WTC11 (cell line): Measurements from ENCODE around the gene CRADD. TPM values are rescaled to one million over a fixed set of nuclear protein-coding genes. Genes with fewer than 3 reads are reported as not detected.

ENCODE experiments used
- ATAC-seq: fragments of 200-7000 bp; cut with Tn5 transposase; 2 replicates; pipeline ENCODE4 v1.10.0; 2021; ENCODE audit warnings: mild to moderate bottlenecking, moderate library complexity
- CTCF ChIA-PET: fragments of 300-600 bp; sonication (Branson Sonifier 250); formaldehyde crosslinking; loops from one replicate; lab custom pipeline; 2021; ENCODE audit warnings: antibody characterized with exemption; lab: Charles Lee
- POLR2A ChIA-PET: fragments of 350-600 bp; sonication (Branson Sonifier 250); formaldehyde crosslinking; loops from one replicate; lab custom pipeline; 2021; ENCODE audit warnings: antibody characterized with exemption; lab: Charles Lee
- DNase-seq: peaks from one replicate; pipeline ENCODE4 v3.0.0; 2021; ENCODE audit warnings: low spot score
- H3K27ac Mint-ChIP-seq: 2 replicates; pipeline ENCODE4 v1.8.0; 2021; ENCODE audit warnings: mixed read lengths
- H3K27me3 Mint-ChIP-seq: 2 replicates; pipeline ENCODE4 v1.8.0; 2021; ENCODE audit warnings: low read depth, mild to moderate bottlenecking, moderate library complexity, mixed read lengths
- H3K36me3 Mint-ChIP-seq: 2 replicates; pipeline ENCODE4 v1.8.0; 2021; ENCODE audit warnings: mixed read lengths
- H3K4me1 Mint-ChIP-seq: 2 replicates; pipeline ENCODE4 v1.8.0; 2022; ENCODE audit warnings: mixed read lengths
- H3K4me3 Mint-ChIP-seq: 2 replicates; pipeline ENCODE4 v1.8.0; 2021; ENCODE audit warnings: mild to moderate bottlenecking, moderate library complexity, mixed read lengths
- H3K9me3 Mint-ChIP-seq: 2 replicates; pipeline ENCODE4 v1.8.0; 2021; ENCODE audit warnings: mixed read lengths
- ARID4B ChIP-seq: sonication (generic); formaldehyde crosslinking; IDR thresholded peaks from 2 replicates; pipeline ENCODE4 v1.8.0; 2023; ENCODE audit warnings: missing genetic modification reagents, mild to moderate bottlenecking, borderline replicate concordance
- CBFB ChIP-seq: sonication (generic); formaldehyde crosslinking; IDR thresholded peaks from 2 replicates; pipeline ENCODE4 v1.8.1; 2022; ENCODE audit warnings: mild to moderate bottlenecking, low read depth, missing genetic modification reagents
- ELF4 ChIP-seq: sonication (generic); formaldehyde crosslinking; IDR thresholded peaks from 2 replicates; pipeline ENCODE4 v1.8.1; 2022; ENCODE audit warnings: low read depth, mild to moderate bottlenecking, moderate library complexity, missing genetic modification reagents
- FOXK1 ChIP-seq: sonication (generic); formaldehyde crosslinking; IDR thresholded peaks from 2 replicates; pipeline ENCODE4 v1.8.0; 2022; ENCODE audit warnings: mild to moderate bottlenecking, moderate library complexity, missing genetic modification reagents
- JUN ChIP-seq: sonication (generic); formaldehyde crosslinking; IDR thresholded peaks from 2 replicates; pipeline ENCODE4 v1.8.0; 2023; ENCODE audit warnings: mild to moderate bottlenecking, missing genetic modification reagents
- KAT7 ChIP-seq: sonication (generic); formaldehyde crosslinking; IDR thresholded peaks from 2 replicates; pipeline ENCODE4 v1.8.1; 2023; ENCODE audit warnings: missing genetic modification reagents, mild to moderate bottlenecking, borderline replicate concordance
- NFE2L1 ChIP-seq: sonication (generic); formaldehyde crosslinking; IDR thresholded peaks from 2 replicates; pipeline ENCODE4 v1.8.1; 2023; ENCODE audit warnings: missing genetic modification reagents
- NR2C2 ChIP-seq: sonication (generic); formaldehyde crosslinking; IDR thresholded peaks from 2 replicates; pipeline ENCODE4 v1.8.0; 2022; ENCODE audit warnings: mild to moderate bottlenecking, missing genetic modification reagents
- PRDM15 ChIP-seq: sonication (generic); formaldehyde crosslinking; IDR thresholded peaks from 2 replicates; pipeline ENCODE4 v1.8.0; 2022; ENCODE audit warnings: missing genetic modification reagents
- SMAD4 ChIP-seq: sonication (generic); formaldehyde crosslinking; IDR thresholded peaks from 2 replicates; pipeline ENCODE4 v1.8.0; 2022; ENCODE audit warnings: mild to moderate bottlenecking, missing genetic modification reagents
- TCF7 ChIP-seq: sonication (generic); formaldehyde crosslinking; IDR thresholded peaks from 2 replicates; pipeline ENCODE4 v1.8.0; 2022; ENCODE audit warnings: mild to moderate bottlenecking, low read depth, missing genetic modification reagents, moderate library complexity
- ZMAT4 ChIP-seq: fragments of 250-450 bp; sonication (Bioruptor Pico); IDR thresholded peaks from 2 replicates; pipeline ENCODE4 v1.9.0; 2021; ENCODE audit warnings: mild to moderate bottlenecking
- ZNF121 ChIP-seq: sonication (generic); formaldehyde crosslinking; IDR thresholded peaks from 2 replicates; pipeline ENCODE4 v1.8.0; 2023; ENCODE audit warnings: missing genetic modification reagents
- ZNF219 ChIP-seq: sonication (generic); formaldehyde crosslinking; IDR thresholded peaks from 2 replicates; pipeline ENCODE4 v1.8.0; 2023; ENCODE audit warnings: missing genetic modification reagents, mild to moderate bottlenecking, borderline replicate concordance
- ZNF425 ChIP-seq: fragments of 250-450 bp; sonication (Bioruptor Pico); conservative IDR thresholded peaks from 2 replicates; pipeline ENCODE4 v1.9.0; 2021; ENCODE audit warnings: mild to moderate bottlenecking
- ZNF671 ChIP-seq: fragments of 250-450 bp; sonication (Bioruptor Pico); IDR thresholded peaks from 2 replicates; pipeline ENCODE4 v1.8.0; 2021; ENCODE audit warnings: mild to moderate bottlenecking
- ZSCAN18 ChIP-seq: fragments of 250-450 bp; sonication (Bioruptor Pico); IDR thresholded peaks from 2 replicates; pipeline ENCODE4 v2.1.2; 2022; ENCODE audit warnings: mild to moderate bottlenecking, moderate library complexity
- total RNA-seq: library from RNA; stranded (reverse); gene quantifications from 3 replicates; pipeline ENCODE4 v1.2.3, GENCODE V29; 2021
- TF ChIP-seq, protein P1 (sequence below): sonication (generic); formaldehyde crosslinking; IDR thresholded peaks from 2 replicates; pipeline ENCODE4 v1.8.1; 2023; ENCODE audit warnings: mild to moderate bottlenecking, missing genetic modification reagents, borderline replicate concordance
- TF ChIP-seq, protein P2 (sequence below): sonication (generic); formaldehyde crosslinking; IDR thresholded peaks from 2 replicates; pipeline ENCODE4 v1.8.0; 2022; ENCODE audit warnings: mild to moderate bottlenecking, missing genetic modification reagents

The CRADD gene
- total RNA-seq, 1 experiment from 2014 or later, result 11.6 TPM

- TF ChIP-seq, protein P1, sequence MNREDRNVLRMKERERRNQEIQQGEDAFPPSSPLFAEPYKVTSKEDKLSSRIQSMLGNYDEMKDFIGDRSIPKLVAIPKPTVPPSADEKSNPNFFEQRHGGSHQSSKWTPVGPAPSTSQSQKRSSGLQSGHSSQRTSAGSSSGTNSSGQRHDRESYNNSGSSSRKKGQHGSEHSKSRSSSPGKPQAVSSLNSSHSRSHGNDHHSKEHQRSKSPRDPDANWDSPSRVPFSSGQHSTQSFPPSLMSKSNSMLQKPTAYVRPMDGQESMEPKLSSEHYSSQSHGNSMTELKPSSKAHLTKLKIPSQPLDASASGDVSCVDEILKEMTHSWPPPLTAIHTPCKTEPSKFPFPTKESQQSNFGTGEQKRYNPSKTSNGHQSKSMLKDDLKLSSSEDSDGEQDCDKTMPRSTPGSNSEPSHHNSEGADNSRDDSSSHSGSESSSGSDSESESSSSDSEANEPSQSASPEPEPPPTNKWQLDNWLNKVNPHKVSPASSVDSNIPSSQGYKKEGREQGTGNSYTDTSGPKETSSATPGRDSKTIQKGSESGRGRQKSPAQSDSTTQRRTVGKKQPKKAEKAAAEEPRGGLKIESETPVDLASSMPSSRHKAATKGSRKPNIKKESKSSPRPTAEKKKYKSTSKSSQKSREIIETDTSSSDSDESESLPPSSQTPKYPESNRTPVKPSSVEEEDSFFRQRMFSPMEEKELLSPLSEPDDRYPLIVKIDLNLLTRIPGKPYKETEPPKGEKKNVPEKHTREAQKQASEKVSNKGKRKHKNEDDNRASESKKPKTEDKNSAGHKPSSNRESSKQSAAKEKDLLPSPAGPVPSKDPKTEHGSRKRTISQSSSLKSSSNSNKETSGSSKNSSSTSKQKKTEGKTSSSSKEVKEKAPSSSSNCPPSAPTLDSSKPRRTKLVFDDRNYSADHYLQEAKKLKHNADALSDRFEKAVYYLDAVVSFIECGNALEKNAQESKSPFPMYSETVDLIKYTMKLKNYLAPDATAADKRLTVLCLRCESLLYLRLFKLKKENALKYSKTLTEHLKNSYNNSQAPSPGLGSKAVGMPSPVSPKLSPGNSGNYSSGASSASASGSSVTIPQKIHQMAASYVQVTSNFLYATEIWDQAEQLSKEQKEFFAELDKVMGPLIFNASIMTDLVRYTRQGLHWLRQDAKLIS (CRISPR knock-in tag), result no peak
- TF ChIP-seq KAT7 (CRISPR knock-in tag) (no peak), ZNF219 (CRISPR knock-in tag) (no peak)
Measured at GRCh38 chr12:93749515-93749914, 72.3 kb downstream of the CRADD start (continued).

DNA sequence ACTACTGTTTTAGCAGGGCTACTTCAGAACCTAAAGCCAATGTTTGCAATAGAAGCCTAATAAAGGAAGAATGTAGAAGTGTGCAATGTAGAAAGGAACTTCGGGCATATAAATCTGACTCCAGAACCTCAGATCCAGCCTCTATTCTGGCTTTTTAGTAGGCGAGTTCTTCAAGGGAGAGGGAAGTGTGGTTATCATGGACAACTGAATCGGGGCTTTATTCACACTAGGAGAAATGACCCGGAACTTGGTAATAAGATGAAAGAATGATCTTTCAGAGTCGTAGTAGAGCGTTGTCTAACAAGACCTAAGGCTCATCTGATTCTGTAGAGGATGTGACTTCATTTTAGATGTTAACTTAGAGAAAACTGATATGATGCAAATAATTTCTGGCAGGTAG lies 72.9 kb downstream of the CRADD start:
- peaks cover 17% of the 10 kb centered on the region for H3K4me1 Mint-ChIP-seq
- no peak overlapping the region for H3K4me3 Mint-ChIP-seq
- TF ChIP-seq TCF7 (CRISPR knock-in tag) (no peak), KAT7 (CRISPR knock-in tag) (no peak), ELF4 (CRISPR knock-in tag) (no peak), ZNF425 (no peak), SMAD4 (CRISPR knock-in tag) (no peak), NR2C2 (CRISPR knock-in tag) (no peak), JUN (CRISPR knock-in tag) (no peak), ZNF671 (CRISPR knock-in tag) (no peak), ZSCAN18 (CRISPR knock-in tag) (no peak), PRDM15 (CRISPR knock-in tag) (no peak), ARID4B (CRISPR knock-in tag) (no peak), CBFB (CRISPR knock-in tag) (no peak), NFE2L1 (CRISPR knock-in tag) (no peak), FOXK1 (CRISPR knock-in tag) (no peak), ZMAT4 (no peak), ZNF121 (CRISPR knock-in tag) (no peak)
- TF ChIP-seq, protein P2, sequence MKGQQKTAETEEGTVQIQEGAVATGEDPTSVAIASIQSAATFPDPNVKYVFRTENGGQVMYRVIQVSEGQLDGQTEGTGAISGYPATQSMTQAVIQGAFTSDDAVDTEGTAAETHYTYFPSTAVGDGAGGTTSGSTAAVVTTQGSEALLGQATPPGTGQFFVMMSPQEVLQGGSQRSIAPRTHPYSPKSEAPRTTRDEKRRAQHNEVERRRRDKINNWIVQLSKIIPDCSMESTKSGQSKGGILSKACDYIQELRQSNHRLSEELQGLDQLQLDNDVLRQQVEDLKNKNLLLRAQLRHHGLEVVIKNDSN, result no peak

More for the DNA sequence above, 72.9 kb downstream of the CRADD start:
- peaks cover 31% of the 10 kb centered on the region for H3K36me3 Mint-ChIP-seq
- POLR2A ChIA-PET, result no interaction called here
- H3K27ac Mint-ChIP-seq, result no peak overlapping the region
- CTCF ChIA-PET, result interaction anchor here (1.5 kb wide), 1 partner anchor 352 kb away, joined by 6 read pairs; no protein-coding TSS in a partner anchor
- ATAC-seq, result no peak
- H3K27me3 Mint-ChIP-seq, result no peaks in the 10 kb centered on the region; the same call in 1 of the 2 replicates
- no peak for DNase-seq
- H3K9me3 Mint-ChIP-seq, result peaks cover 32% of the 10 kb centered on the region
